Mononuclear cell (primary cell): ENCODE measurements around the gene MAG. TPM values are rescaled to one million over a fixed set of nuclear protein-coding genes. Genes with fewer than 3 reads are reported as not detected.
"Not testable (repeated sequence)": the region's sequence is repeated elsewhere in the genome, so short reads cannot be mapped to it uniquely, and the experiment has no call there.

Experiments used
- H3K27me3 ChIP-seq: 2 replicates; pipeline ENCODE4 v1.6.0; 2011; ENCODE audit warnings: low read length, control low read depth; ENCODE audit not compliant: insufficient read depth
- H3K4me1 ChIP-seq: 2 replicates; pipeline ENCODE4 v1.5.1; 2011; ENCODE audit warnings: mild to moderate bottlenecking, low read length, control low read depth; ENCODE audit not compliant: insufficient read depth
- H3K4me3 ChIP-seq: 2 replicates; pipeline ENCODE4 v1.5.1; 2011; ENCODE audit warnings: mild to moderate bottlenecking, low read length, moderate library complexity
- H3K9me3 ChIP-seq: 2 replicates; pipeline ENCODE4 v1.5.1; 2011; ENCODE audit warnings: low read depth, mild to moderate bottlenecking, control low read depth, low read length
- total RNA-seq: library from RNA; depleted of rRNA; stranded (reverse); fragments of >200 nt; gene quantifications from one replicate; pipeline ENCODE4 v1.2.3, GENCODE V29; 2012

MAG gene
- total RNA-seq, 1 donor = not detected

- peaks cover 11% of the 10 kb centered on the region for H3K4me1 ChIP-seq
- H3K27me3 ChIP-seq, H3K9me3 ChIP-seq, H3K4me3 ChIP-seq: not testable (repeated sequence)
Observed at GRCh38 chr19:35359395-35359794, 67.4 kb downstream of the MAG start.

- not testable (repeated sequence) for H3K9me3 ChIP-seq, H3K4me3 ChIP-seq, H3K27me3 ChIP-seq
- H3K4me1 ChIP-seq = peaks cover 11% of the 10 kb centered on the region
Observed at GRCh38 chr19:35360081-35360480, 68.1 kb downstream of the MAG start.

GRCh38 chr19:35360880-35361420 lies 69.0 kb downstream of the MAG start:
- H3K4me1 ChIP-seq = peaks cover 11% of the 10 kb centered on the region
- H3K4me3 ChIP-seq = no peak overlapping the region
- peaks cover 2% of the 10 kb centered on the region for H3K27me3 ChIP-seq
- H3K9me3 ChIP-seq = no peaks in the 10 kb centered on the region

- H3K4me1 ChIP-seq = peaks cover 10% of the 10 kb centered on the region
- H3K27me3 ChIP-seq = peaks cover 3% of the 10 kb centered on the region
- H3K9me3 ChIP-seq = no peaks in the 10 kb centered on the region
- no peak overlapping the region for H3K4me3 ChIP-seq
Observed at GRCh38 chr19:35362261-35363000, 70.5 kb downstream of the MAG start.

GRCh38 chr19:35363001-35363590 lies 71.1 kb downstream of the MAG start:
- peaks cover 3% of the 10 kb centered on the region for H3K27me3 ChIP-seq

More at GRCh38 chr19:35363001-35363590, 71.1 kb downstream of the MAG start:
- no peaks in the 10 kb centered on the region for H3K9me3 ChIP-seq
- H3K4me1 ChIP-seq = peaks cover 3% of the 10 kb centered on the region
- H3K4me3 ChIP-seq = no peak overlapping the region

Other genes starting within 250 kb of the MAG start
- not detected for gene FXYD3, start 176.3 kb upstream of the MAG start, total RNA-seq
- gene LGI4, start 157.1 kb upstream of the MAG start, total RNA-seq = 0.31 TPM
- gene FXYD1, start 153.3 kb upstream of the MAG start, total RNA-seq = 0.42 TPM
- 1.4 TPM for gene FXYD7, start 148.9 kb upstream of the MAG start, total RNA-seq
- 179 TPM for gene FXYD5, start 137.4 kb upstream of the MAG start, total RNA-seq
- 0.21 TPM for gene FAM187B, start 63.4 kb upstream of the MAG start, total RNA-seq
- 13.1 TPM for gene LSR, start 43.2 kb upstream of the MAG start, total RNA-seq
- gene USF2, start 23.2 kb upstream of the MAG start, total RNA-seq = 117 TPM
- 0.31 TPM for gene HAMP, start 9.6 kb upstream of the MAG start, total RNA-seq
- gene CD22, start 37.0 kb downstream of the MAG start, total RNA-seq = 50.4 TPM
- 1.9 TPM for gene FFAR1, start 55.7 kb downstream of the MAG start, total RNA-seq
- 0.73 TPM for gene FFAR3, start 66.3 kb downstream of the MAG start, total RNA-seq
- 0.21 TPM for gene GPR42, start 78.9 kb downstream of the MAG start, total RNA-seq
- gene FFAR2, start 156.1 kb downstream of the MAG start, total RNA-seq = 16.5 TPM
- gene KRTDAP, start 198.3 kb downstream of the MAG start, total RNA-seq = not detected
- gene DMKN, start 221.5 kb downstream of the MAG start, total RNA-seq = not detected
- gene SBSN, start 236.2 kb downstream of the MAG start, total RNA-seq = not detected
- not detected for gene GAPDHS, start 241.3 kb downstream of the MAG start, total RNA-seq